Cardiac fibroblast (primary cell): ENCODE measurements around the gene ABHD6.

Experiments
- DNase-seq, 2 donors: peaks; one replicate each; pipeline versions ENCODE4 v3.0.0 to v3.0.0-alpha.2; 2010; ENCODE audit warnings: low read depth in 2 of 2
- H3K4me3 ChIP-seq, 2 donors: replicated peaks in 1 of 2; 1 replicate in 1 of 2; 2 replicates in 1 of 2; pipeline ENCODE4 v1.5.1; 2011; ENCODE audit warnings: low read depth in 2 of 2, low read length in 2 of 2, mild to moderate bottlenecking in 2 of 2, moderate library complexity in 1 of 2
- TF ChIP-seq, protein P1 (sequence below): IDR thresholded peaks from one replicate; pipeline ENCODE4 v1.5.1; 2011; ENCODE audit warnings: low read depth, mild to moderate bottlenecking, low read length, inconsistent platforms

Gene ABHD6

GRCh38 chr3:58250093-58250707 is 12.6 kb downstream of the ABHD6 start:
- H3K4me3 ChIP-seq, result no peak overlapping the region
- TF ChIP-seq, protein P1, sequence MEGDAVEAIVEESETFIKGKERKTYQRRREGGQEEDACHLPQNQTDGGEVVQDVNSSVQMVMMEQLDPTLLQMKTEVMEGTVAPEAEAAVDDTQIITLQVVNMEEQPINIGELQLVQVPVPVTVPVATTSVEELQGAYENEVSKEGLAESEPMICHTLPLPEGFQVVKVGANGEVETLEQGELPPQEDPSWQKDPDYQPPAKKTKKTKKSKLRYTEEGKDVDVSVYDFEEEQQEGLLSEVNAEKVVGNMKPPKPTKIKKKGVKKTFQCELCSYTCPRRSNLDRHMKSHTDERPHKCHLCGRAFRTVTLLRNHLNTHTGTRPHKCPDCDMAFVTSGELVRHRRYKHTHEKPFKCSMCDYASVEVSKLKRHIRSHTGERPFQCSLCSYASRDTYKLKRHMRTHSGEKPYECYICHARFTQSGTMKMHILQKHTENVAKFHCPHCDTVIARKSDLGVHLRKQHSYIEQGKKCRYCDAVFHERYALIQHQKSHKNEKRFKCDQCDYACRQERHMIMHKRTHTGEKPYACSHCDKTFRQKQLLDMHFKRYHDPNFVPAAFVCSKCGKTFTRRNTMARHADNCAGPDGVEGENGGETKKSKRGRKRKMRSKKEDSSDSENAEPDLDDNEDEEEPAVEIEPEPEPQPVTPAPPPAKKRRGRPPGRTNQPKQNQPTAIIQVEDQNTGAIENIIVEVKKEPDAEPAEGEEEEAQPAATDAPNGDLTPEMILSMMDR, result no peak
- no peak for DNase-seq

GRCh38 chr3:58251631-58252035 is 14.0 kb downstream of the ABHD6 start:
- TF ChIP-seq, protein P1, result no peak
- DNase-seq, result no peak
- H3K4me3 ChIP-seq, result no peak overlapping the region

GRCh38 chr3:58254144-58254543 is 16.6 kb downstream of the ABHD6 start:
- DNase-seq, result no peak
- no peak overlapping the region for H3K4me3 ChIP-seq
- TF ChIP-seq, protein P1, result no peak

DNA sequence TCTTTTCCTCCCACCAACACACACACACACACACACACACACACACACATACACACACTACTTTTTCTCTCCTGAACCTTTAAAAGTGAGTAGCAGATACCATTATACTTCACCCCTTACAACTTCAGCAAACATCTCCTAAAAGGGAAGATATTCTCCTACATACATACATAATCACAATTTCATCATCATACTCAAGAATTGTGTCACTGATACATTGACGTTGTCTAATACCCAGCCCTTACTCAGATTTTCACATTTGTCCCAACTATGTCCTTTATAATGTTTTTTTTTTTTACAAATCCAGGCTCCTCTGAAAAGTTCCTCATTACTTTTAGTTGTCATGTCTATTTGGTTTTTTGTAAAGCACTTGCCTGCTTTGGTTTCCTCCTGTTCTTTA is 18.5 kb downstream of the ABHD6 start:
- TF ChIP-seq, protein P1, result no peak
- no peak for DNase-seq
- no peak overlapping the region for H3K4me3 ChIP-seq

DNA sequence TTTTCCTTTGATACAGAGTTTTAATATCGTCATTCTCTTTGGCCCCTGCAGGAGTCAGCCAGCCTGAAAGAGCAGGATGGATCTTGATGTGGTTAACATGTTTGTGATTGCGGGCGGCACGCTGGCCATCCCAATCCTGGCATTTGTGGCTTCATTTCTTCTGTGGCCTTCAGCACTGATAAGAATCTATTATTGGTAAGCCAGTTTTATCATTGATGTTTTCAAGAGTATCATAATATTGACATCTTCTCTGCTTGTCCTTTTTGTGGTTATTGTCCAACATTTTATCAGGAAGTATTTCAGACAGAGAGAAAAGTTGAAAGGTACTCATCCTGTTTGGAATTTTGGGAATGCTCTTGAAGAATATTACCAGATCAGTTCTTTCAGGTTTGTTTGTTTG is 18.9 kb downstream of the ABHD6 start:
- H3K4me3 ChIP-seq, result no peak overlapping the region
- no peak for DNase-seq
- TF ChIP-seq, protein P1, result no peak

DNA sequence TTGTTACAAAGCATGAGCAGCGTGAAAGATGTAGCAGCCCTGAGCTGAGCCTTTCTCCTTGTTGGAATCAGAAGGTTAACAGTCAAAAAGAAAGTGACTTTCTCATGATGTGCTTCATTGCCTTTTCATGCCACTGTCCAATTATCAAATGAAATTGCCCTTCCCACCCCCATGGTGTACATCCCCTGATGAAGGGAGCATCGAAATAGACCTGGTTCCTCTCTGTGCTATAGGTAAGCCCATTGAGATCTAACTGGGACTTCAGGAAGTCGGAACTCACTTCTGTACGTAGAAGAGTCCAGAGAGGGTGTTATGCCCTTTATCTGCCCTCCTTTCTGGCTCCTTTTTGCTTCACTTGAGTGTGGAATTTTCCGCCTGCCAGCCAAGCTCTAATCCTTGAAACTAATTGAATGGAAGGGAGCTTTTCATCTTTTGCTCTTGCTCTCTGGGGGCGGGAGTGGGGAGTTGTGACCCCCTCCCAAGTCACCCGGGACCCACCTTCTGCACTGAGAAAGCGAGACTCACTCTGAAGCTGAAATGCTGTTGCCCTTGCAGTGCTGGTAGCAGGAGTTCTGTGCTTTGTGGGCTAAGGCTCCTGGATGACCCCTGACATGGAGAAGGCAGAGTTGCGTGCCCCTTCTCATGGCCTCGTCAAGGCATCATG is 20.9 kb downstream of the ABHD6 start:
- no peak for DNase-seq
- TF ChIP-seq, protein P1, result no peak
- H3K4me3 ChIP-seq, result no peak overlapping the region
